Chondrocyte (in vitro differentiated cells): Measurements from ENCODE around the gene GRM8. TPM values are rescaled to one million over a fixed set of nuclear protein-coding genes. Genes with fewer than 3 reads are reported as not detected.
"Not testable (repeated sequence)": the region's sequence is repeated elsewhere in the genome, so short reads cannot be mapped to it uniquely, and the experiment has no call there.

Source experiments
- DNase-seq: peaks from one replicate; pipeline ENCODE4 v3.0.0; 2021; ENCODE audit warnings: mixed read lengths, low spot score
- H3K27ac Mint-ChIP-seq: one replicate; pipeline ENCODE4 v1.8.0; 2021; ENCODE audit warnings: mild to moderate bottlenecking, moderate library complexity, mixed read lengths; ENCODE audit not compliant: unreplicated experiment
- H3K27me3 Mint-ChIP-seq: 2 replicates; pipeline ENCODE4 v1.8.0; 2021; ENCODE audit warnings: low read depth, mixed read lengths
- H3K36me3 Mint-ChIP-seq: 2 replicates; pipeline ENCODE4 v1.8.0; 2021; ENCODE audit warnings: low read depth, mixed read lengths
- H3K4me1 Mint-ChIP-seq: 2 replicates; pipeline ENCODE4 v1.8.0; 2021; ENCODE audit warnings: low read depth, mild to moderate bottlenecking, mixed read lengths
- H3K4me3 Mint-ChIP-seq: one replicate; pipeline ENCODE4 v1.8.0; 2021; ENCODE audit warnings: mild to moderate bottlenecking, moderate library complexity, mixed read lengths; ENCODE audit not compliant: unreplicated experiment
- H3K9me3 Mint-ChIP-seq: 2 replicates; pipeline ENCODE4 v1.8.0; 2021; ENCODE audit warnings: low read depth, mixed read lengths
- CTCF ChIP-seq: fragments of 200-600 bp; sonication (generic); IDR thresholded peaks from 2 replicates; pipeline ENCODE4 v1.5.0; 2021; ENCODE audit warnings: antibody characterized with exemption, mild to moderate bottlenecking, moderate library complexity
- total RNA-seq: library from RNA; stranded (reverse); gene quantifications from 3 replicates; pipeline ENCODE4 v1.2.1, GENCODE V29; 2021

The GRM8 gene
- total RNA-seq, 1 donor from 2014 or later, result not detected

- no peak for TF ChIP-seq CTCF
- Mint-ChIP-seq H3K27ac (no peak overlapping the region), H3K36me3 (no peaks in the 10 kb centered on the region), H3K4me1 (no peaks in the 10 kb centered on the region), H3K9me3 (no peaks in the 10 kb centered on the region), H3K4me3 (no peak overlapping the region), H3K27me3 (peaks cover 9% of the 10 kb centered on the region)
- DNase-seq, result no peak
These were observed 411.9 kb downstream of the GRM8 start for GRCh38 chr7:126840869-126841268.

- no peak for DNase-seq
- Mint-ChIP-seq H3K27me3 (peaks cover 8% of the 10 kb centered on the region), H3K36me3 (no peaks in the 10 kb centered on the region), H3K27ac (no peak overlapping the region), H3K4me1 (no peaks in the 10 kb centered on the region), H3K4me3 (no peak overlapping the region), H3K9me3 (no peaks in the 10 kb centered on the region)
- no peak for TF ChIP-seq CTCF
These were observed 413.1 kb downstream of the GRM8 start for GRCh38 chr7:126839624-126840023.

DNA sequence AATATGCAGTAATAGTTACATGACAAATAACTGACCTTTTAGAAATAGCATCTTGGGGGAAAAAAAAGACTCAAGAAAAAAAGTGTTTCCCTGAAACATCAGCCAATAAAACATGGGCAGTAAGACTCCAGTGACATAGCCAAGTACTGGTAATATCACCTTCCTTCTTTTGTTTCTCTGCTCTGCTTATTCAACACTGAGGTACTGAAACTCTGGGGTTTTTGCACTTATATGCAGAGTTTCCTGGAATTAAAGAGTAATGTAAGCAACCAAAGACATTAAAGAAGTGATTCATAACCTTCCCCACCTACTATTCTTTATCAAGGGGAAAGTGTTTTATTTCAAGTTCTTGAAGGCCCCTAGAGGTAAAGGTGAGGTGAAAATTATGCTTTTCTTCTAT, 414.5 kb downstream of the GRM8 start:
- no peak for DNase-seq
- TF ChIP-seq CTCF, result no peak
- no peaks in the 10 kb centered on the region for H3K4me1 Mint-ChIP-seq
- peaks cover 8% of the 10 kb centered on the region for H3K27me3 Mint-ChIP-seq
- H3K4me3 Mint-ChIP-seq, result no peak overlapping the region
- H3K9me3 Mint-ChIP-seq, result no peaks in the 10 kb centered on the region
- no peak overlapping the region for H3K27ac Mint-ChIP-seq
- no peaks in the 10 kb centered on the region for H3K36me3 Mint-ChIP-seq

GRCh38 chr7:126831241-126831640, 421.5 kb downstream of the GRM8 start:
- H3K4me3 Mint-ChIP-seq, H3K36me3 Mint-ChIP-seq, H3K27me3 Mint-ChIP-seq, H3K27ac Mint-ChIP-seq, DNase-seq, H3K4me1 Mint-ChIP-seq, H3K9me3 Mint-ChIP-seq: not testable (repeated sequence)

GRCh38 chr7:126820925-126821324, 431.8 kb downstream of the GRM8 start:
- Mint-ChIP-seq H3K27ac (no peak overlapping the region), H3K36me3 (no peaks in the 10 kb centered on the region), H3K9me3 (no peaks in the 10 kb centered on the region), H3K4me1 (no peaks in the 10 kb centered on the region), H3K27me3 (peaks cover 15% of the 10 kb centered on the region), H3K4me3 (no peak overlapping the region)
- TF ChIP-seq CTCF, result no peak
- DNase-seq, result no peak

DNA sequence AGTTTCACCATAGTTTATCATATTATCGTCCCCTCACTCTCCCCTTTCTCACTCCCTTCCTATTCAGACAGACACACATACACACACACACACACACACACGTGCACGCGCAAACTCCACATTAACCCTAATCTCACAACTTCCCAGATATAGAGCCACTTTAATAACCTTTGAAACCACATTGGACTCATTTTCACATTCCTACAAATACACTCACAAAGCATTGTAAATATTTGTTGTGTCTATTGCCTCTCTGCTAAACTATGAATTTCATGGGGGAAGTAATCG, 433.6 kb downstream of the GRM8 start:
- Mint-ChIP-seq H3K4me1 (no peaks in the 10 kb centered on the region), H3K27ac (no peak overlapping the region), H3K9me3 (no peaks in the 10 kb centered on the region), H3K27me3 (peaks cover 15% of the 10 kb centered on the region), H3K4me3 (no peak overlapping the region), H3K36me3 (no peaks in the 10 kb centered on the region)
- DNase-seq, result no peak
- no peak for TF ChIP-seq CTCF
